Ectodermal cell (in vitro differentiated cells): ENCODE data around the gene RO60.

Experiments used
- H3K27ac ChIP-seq: 2 replicates; pipeline ENCODE4 v1.7.0; 2013; ENCODE audit warnings: mild to moderate bottlenecking, low read depth, low read length; ENCODE audit not compliant: insufficient read depth, poor library complexity, severe bottlenecking
- H3K27me3 ChIP-seq: 2 replicates; pipeline ENCODE4 v1.7.0; 2013; ENCODE audit warnings: mild to moderate bottlenecking, low read length; ENCODE audit not compliant: insufficient read depth, control insufficient read depth, poor library complexity, severe bottlenecking
- H3K36me3 ChIP-seq: one replicate; pipeline ENCODE4 v1.7.0; 2013; ENCODE audit warnings: low read length; ENCODE audit not compliant: control insufficient read depth, insufficient read depth
- H3K4me1 ChIP-seq: one replicate; pipeline ENCODE4 v1.7.0; 2013; ENCODE audit warnings: low read length; ENCODE audit not compliant: control insufficient read depth, insufficient read depth
- H3K4me3 ChIP-seq: 2 replicates; pipeline ENCODE4 v1.7.0; 2013; ENCODE audit warnings: low read depth, low read length, control low read depth; ENCODE audit not compliant: insufficient read depth
- H3K9me3 ChIP-seq: 2 replicates; pipeline ENCODE4 v1.7.0; 2013; ENCODE audit warnings: mild to moderate bottlenecking, low read length, moderate library complexity; ENCODE audit not compliant: control insufficient read depth
- WGBS, 2 experiments: methylation state at CpG; one replicate each; pipeline ENCODE4 v1.1.7; 2013; ENCODE audit warnings: missing lambda C conversion rate in 2 of 2; 5-methylcytosine and 5-hydroxymethylcytosine counted together

Gene RO60

GRCh38 chr1:193104907-193105820, 45.8 kb downstream of the RO60 start, which contains the start of gene GLRX2:
GLRX2 (minus strand) TSS chr1:193105414; CDS start chr1:193105382, 32 bp downstream.
- Histone ChIP-seq H3K9me3 (no peaks in the 10 kb centered on the region), H3K4me3 (peak within 1 kb of the TSS; percentile 43), H3K4me1 (no peaks in the 10 kb centered on the region), H3K27ac (peak within 1 kb of the TSS; percentile 67), H3K36me3 (no peaks in the 10 kb centered on the region), H3K27me3 (peaks cover 14% of the 10 kb centered on the region)
- WGBS, 2 experiments = 0% methylated on average over 73 of the region's 73 CpGs

DNA sequence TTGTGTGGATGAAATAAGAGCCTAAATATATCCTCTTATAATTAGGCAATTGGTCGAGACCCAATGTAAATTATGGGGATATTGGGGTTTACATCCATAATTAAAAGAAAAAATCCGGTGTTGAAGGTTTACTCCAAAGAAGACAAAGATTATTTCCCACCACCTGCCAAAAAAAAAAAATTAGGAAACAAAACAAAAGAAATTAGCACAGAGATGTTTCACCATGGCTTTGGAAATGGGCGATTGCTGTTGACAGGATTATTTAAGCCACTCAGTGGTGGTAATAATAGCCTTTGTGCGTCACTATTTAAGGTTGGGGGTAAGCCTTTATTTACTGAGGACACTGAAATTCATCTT, 46.4 kb downstream of the RO60 start:
- Histone ChIP-seq H3K36me3 (no peaks in the 10 kb centered on the region), H3K4me3 (peak overlapping the region; percentile 43), H3K27me3 (peaks cover 14% of the 10 kb centered on the region), H3K4me1 (no peaks in the 10 kb centered on the region), H3K27ac (peak overlapping the region; percentile 67), H3K9me3 (no peaks in the 10 kb centered on the region)
- 55 to 58% methylated on average over 2 to 3 of the region's 4 CpGs for WGBS, 2 experiments

DNA sequence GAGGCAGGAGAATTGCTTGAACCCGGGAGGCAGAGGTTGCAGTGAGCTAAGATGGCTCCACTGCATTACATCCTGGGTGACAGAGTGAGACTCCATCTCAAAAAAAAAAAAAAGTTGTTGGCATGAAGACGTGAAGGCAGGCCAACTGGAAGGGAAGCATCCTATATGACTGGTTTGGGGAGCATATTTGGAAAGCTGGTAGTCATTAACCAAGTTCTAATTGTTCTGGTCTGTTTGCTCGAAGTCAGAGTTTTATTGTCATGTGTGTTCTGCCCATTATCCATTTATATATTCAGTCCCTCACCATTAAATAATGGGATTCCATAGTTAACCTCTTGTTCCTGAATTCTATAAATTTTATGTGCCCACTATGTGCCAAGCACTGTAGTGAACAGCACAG, 49.1 kb downstream of the RO60 start:
- WGBS, 2 experiments = 79 to 86% methylated on average over 2 to 3 of the region's 3 CpGs
- Histone ChIP-seq H3K27me3 (peaks cover 11% of the 10 kb centered on the region), H3K36me3 (no peaks in the 10 kb centered on the region), H3K27ac (no peak overlapping the region), H3K9me3 (no peaks in the 10 kb centered on the region), H3K4me3 (no peak overlapping the region), H3K4me1 (no peaks in the 10 kb centered on the region)
